ENCODE results near the gene ENAM. TPM values are rescaled to one million over a fixed set of nuclear protein-coding genes. Genes with fewer than 3 reads are reported as not detected.
"Not testable (repeated sequence)": the region's sequence is repeated elsewhere in the genome, so short reads cannot be mapped to it uniquely, and the experiment has no call there.

ENAM gene
- total RNA-seq, 4 donors from 2014 or later = not detected

- no peaks in the 10 kb centered on the region for H3K4me1 ChIP-seq
- H3K27me3 ChIP-seq = no peaks in the 10 kb centered on the region
- TF ChIP-seq POLR2AphosphoS5 (IDR thresholded peaks at IDR 0.05) = no peak
- no peak for TF ChIP-seq CTCF (IDR thresholded peaks at IDR 0.05)
- TF ChIP-seq EP300 (IDR thresholded peaks at IDR 0.05) = no peak
- no peak for TF ChIP-seq POLR2A (IDR thresholded peaks at IDR 0.05)
- H3K27ac ChIP-seq = no peak overlapping the region
- no peak overlapping the region for H3K4me3 ChIP-seq
- no peaks in the 10 kb centered on the region for H3K9me3 ChIP-seq
- DNase-seq (ENCODE audit: low spot score in 2 of 2) = no peak
- WGBS = 82% methylated on average over 5 of the region's 5 CpGs
- no peaks in the 10 kb centered on the region for H3K36me3 ChIP-seq
Observed at GRCh38 chr4:70634482-70634881, 5.9 kb downstream of the ENAM start.

- TF ChIP-seq POLR2AphosphoS5 (IDR thresholded peaks at IDR 0.05) (no peak), POLR2A (IDR thresholded peaks at IDR 0.05) (no peak), CTCF (IDR thresholded peaks at IDR 0.05) (no peak), EP300 (IDR thresholded peaks at IDR 0.05) (no peak)
- H3K36me3 ChIP-seq = no peaks in the 10 kb centered on the region
- H3K27me3 ChIP-seq = no peaks in the 10 kb centered on the region
- no peaks in the 10 kb centered on the region for H3K4me1 ChIP-seq
- H3K27ac ChIP-seq = no peak overlapping the region
- 49% methylated on average over 8 of the region's 8 CpGs for WGBS
- DNase-seq (ENCODE audit: low spot score in 2 of 2) = no peak
- H3K4me3 ChIP-seq = no peak overlapping the region
- no peaks in the 10 kb centered on the region for H3K9me3 ChIP-seq
Observed at GRCh38 chr4:70637239-70637913, 8.8 kb downstream of the ENAM start.

GRCh38 chr4:70640192-70640591, 11.6 kb downstream of the ENAM start:
- TF ChIP-seq POLR2A (IDR thresholded peaks at IDR 0.05) (no peak), POLR2AphosphoS5 (IDR thresholded peaks at IDR 0.05) (no peak), CTCF (IDR thresholded peaks at IDR 0.05) (no peak), EP300 (IDR thresholded peaks at IDR 0.05) (no peak)
- H3K4me3 ChIP-seq = no peak overlapping the region
- no peaks in the 10 kb centered on the region for H3K36me3 ChIP-seq
- H3K27ac ChIP-seq = no peak overlapping the region
- WGBS = 65% methylated on average over 2 of the region's 2 CpGs
- H3K9me3 ChIP-seq = no peaks in the 10 kb centered on the region
- H3K27me3 ChIP-seq = no peaks in the 10 kb centered on the region
- DNase-seq (ENCODE audit: low spot score in 2 of 2) = no peak
- H3K4me1 ChIP-seq = no peaks in the 10 kb centered on the region

GRCh38 chr4:70650741-70651140, 22.2 kb downstream of the ENAM start:
- H3K9me3 ChIP-seq = not testable (repeated sequence)

GRCh38 chr4:70651864-70652506, 23.4 kb downstream of the ENAM start:
- Histone ChIP-seq H3K27ac (no peak overlapping the region), H3K27me3 (no peaks in the 10 kb centered on the region), H3K4me1 (peaks cover 4% of the 10 kb centered on the region), H3K9me3 (no peaks in the 10 kb centered on the region), H3K36me3 (no peaks in the 10 kb centered on the region), H3K4me3 (no peak overlapping the region)
- WGBS = 9% methylated on average over 4 of the region's 4 CpGs
- TF ChIP-seq EP300 (IDR thresholded peaks at IDR 0.05) = no peak
- TF ChIP-seq CTCF (IDR thresholded peaks at IDR 0.05) = peak; percentile 19 to 39
- no peak for DNase-seq (ENCODE audit: low spot score in 2 of 2)

More at GRCh38 chr4:70650741-70651140, 22.2 kb downstream of the ENAM start:
- H3K4me1 ChIP-seq; H3K27ac ChIP-seq; H3K36me3 ChIP-seq; H3K27me3 ChIP-seq; DNase-seq (ENCODE audit: low spot score in 2 of 2); H3K4me3 ChIP-seq: not testable (repeated sequence)
- WGBS = 72% methylated on average over 4 of the region's 4 CpGs
